Tibial nerve (tissue), 3 donors: Measurements from ENCODE around the gene LARP6.

Experiments
- CTCF ChIP-seq, 5 experiments: fragments of 200-600 bp in 3 of 5; fragments of 450-650 bp in 2 of 5; sonication (generic) in 3 of 5; IDR thresholded peaks; one replicate each; pipeline ENCODE4 v1.5.1; 2016 to 2019; ENCODE audit warnings: antibody characterized with exemption in 5 of 5, mild to moderate bottlenecking in 3 of 5, moderate library complexity in 2 of 5
- POLR2A ChIP-seq, 2 donors: fragments of 450-650 bp; IDR thresholded peaks; one replicate each; pipeline ENCODE4 v1.6.1; 2017; ENCODE audit warnings: antibody characterized with exemption in 2 of 2, mild to moderate bottlenecking in 2 of 2, moderate library complexity in 2 of 2

GRCh38 chr15:70835841-70836240 is 18.1 kb downstream of the LARP6 start:
- no peak for TF ChIP-seq CTCF (IDR thresholded peaks at IDR 0.05)
- TF ChIP-seq POLR2A (IDR thresholded peaks at IDR 0.05) = no peak
